Astrocyte of the cerebellum (primary cell): Measurements from ENCODE around the gene RPP40.

Source experiments
- DNase-seq: peaks from one replicate; pipeline ENCODE4 v3.0.0-alpha.2; 2011; ENCODE audit warnings: low read depth
- H3K4me3 ChIP-seq: 2 replicates; pipeline ENCODE4 v1.5.1; 2011; ENCODE audit warnings: mild to moderate bottlenecking, low read depth, low read length, moderate library complexity
- CTCF ChIP-seq: IDR thresholded peaks from 2 replicates; pipeline ENCODE4 v1.5.1; 2012; ENCODE audit warnings: low read length, low read depth, moderate library complexity, mild to moderate bottlenecking; ENCODE audit errors: missing control alignments
- in situ Hi-C: cut with HindIII; loops from 2 replicates; pipeline ENCODE4 v1.10.0; 2017; ENCODE audit warnings: low sequenced_read_pairs

Gene RPP40

GRCh38 chr6:5003604-5004372, at the start of gene RPP40:
Gene RPP40, minus strand, starts transcription at chr6:5004037. Its CDS starts 35 bp downstream, at chr6:5004002.
- in situ Hi-C loops = no loop called here
- peak; percentile 83 for TF ChIP-seq CTCF
- peak; percentile 93 for DNase-seq
- H3K4me3 ChIP-seq = peak within 1 kb of the TSS; percentile 70

- no peak for TF ChIP-seq CTCF
- DNase-seq = no peak
- H3K4me3 ChIP-seq = no peak overlapping the region
- in situ Hi-C loops = no loop called here
These were observed 49.2 kb upstream of the RPP40 start for GRCh38 chr6:5053038-5053437.

- H3K4me3 ChIP-seq = no peak overlapping the region
- no peak for TF ChIP-seq CTCF
- in situ Hi-C loops = no loop called here
- DNase-seq = no peak
These were observed 47.6 kb upstream of the RPP40 start for GRCh38 chr6:5051394-5051793.

- in situ Hi-C loops = no loop called here
- DNase-seq = no peak
- H3K4me3 ChIP-seq = no peak overlapping the region
- TF ChIP-seq CTCF = no peak
These were observed 46.2 kb upstream of the RPP40 start for GRCh38 chr6:5050009-5050408.

GRCh38 chr6:5046430-5046829, 42.6 kb upstream of the RPP40 start:
- in situ Hi-C loops = no loop called here
- no peak overlapping the region for H3K4me3 ChIP-seq
- no peak for DNase-seq
- no peak for TF ChIP-seq CTCF

- DNase-seq = no peak
- TF ChIP-seq CTCF = no peak
- H3K4me3 ChIP-seq = no peak overlapping the region
- in situ Hi-C loops = no loop called here
These were observed 41.6 kb upstream of the RPP40 start for GRCh38 chr6:5045416-5045815.
